Measurements from ENCODE around the gene MIER1.
A peak's percentile ranks its signal among the peaks of the same experiment; 100 is the strongest.

Gene MIER1

DNA sequence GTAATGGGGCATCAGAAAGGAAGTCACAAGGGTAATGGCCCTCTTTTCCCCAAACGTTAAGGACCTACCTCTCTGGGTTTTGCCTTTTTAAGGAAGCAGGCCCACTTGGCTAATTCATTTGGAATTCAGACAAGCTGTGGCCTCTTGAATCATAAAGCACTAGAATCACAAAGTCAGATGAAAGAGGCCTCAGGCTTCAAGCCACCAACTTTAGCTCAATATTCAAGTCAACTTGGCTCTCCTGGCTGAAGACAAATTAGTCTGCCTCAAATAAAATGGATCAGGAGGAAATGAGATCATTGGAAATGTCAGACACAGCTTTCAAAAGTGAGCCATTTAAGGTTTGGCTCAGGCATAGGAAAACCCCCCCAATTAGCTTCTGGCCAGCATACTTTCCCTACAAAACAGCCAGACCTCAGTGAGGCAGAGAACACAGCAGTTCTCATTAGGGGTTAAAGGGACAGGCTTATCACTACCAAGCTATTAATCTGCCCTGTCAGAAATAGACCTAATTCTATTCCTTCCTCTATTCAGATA is 94.9 kb downstream of the MIER1 start:
- Histone ChIP-seq H3K4me3 (ENCODE audit: extremely low read depth, insufficient read depth, low read length, poor library complexity, severe bottlenecking) (no peak overlapping the region), H3K27ac (ENCODE audit: low read depth, low read length, severe bottlenecking) (peak overlapping the region; percentile 83), H3K4me1 (ENCODE audit: control insufficient read depth, insufficient read depth, low read length, poor library complexity, severe bottlenecking) (peaks cover 28% of the 10 kb centered on the region), H3K9me3 (ENCODE audit: control insufficient read depth, low read length) (no peaks in the 10 kb centered on the region), H3K36me3 (ENCODE audit: control insufficient read depth, insufficient read depth, low read length) (peaks cover 18% of the 10 kb centered on the region)
- 14% methylated on average over 1 of the region's 1 CpG; no CpG with 5 or more reads in 1 of the 2 experiments for WGBS, 2 experiments (ENCODE audit: insufficient coverage in 2 of 2)

- Histone ChIP-seq H3K4me3 (ENCODE audit: extremely low read depth, insufficient read depth, low read length, poor library complexity, severe bottlenecking) (no peak overlapping the region), H3K9me3 (ENCODE audit: control insufficient read depth, low read length) (no peaks in the 10 kb centered on the region), H3K36me3 (ENCODE audit: control insufficient read depth, insufficient read depth, low read length) (peaks cover 18% of the 10 kb centered on the region), H3K27ac (ENCODE audit: low read depth, low read length, severe bottlenecking) (peak overlapping the region; percentile 83), H3K4me1 (ENCODE audit: control insufficient read depth, insufficient read depth, low read length, poor library complexity, severe bottlenecking) (peaks cover 28% of the 10 kb centered on the region)
- WGBS, 2 experiments (ENCODE audit: insufficient coverage in 2 of 2), result no CpG with 5 or more reads among the region's 2 CpGs
These were observed 95.5 kb downstream of the MIER1 start for GRCh38 chr1:67020304-67020703.

GRCh38 chr1:67020765-67021164 is 96.0 kb downstream of the MIER1 start:
- Histone ChIP-seq H3K4me1 (ENCODE audit: control insufficient read depth, insufficient read depth, low read length, poor library complexity, severe bottlenecking) (peaks cover 28% of the 10 kb centered on the region), H3K9me3 (ENCODE audit: control insufficient read depth, low read length) (no peaks in the 10 kb centered on the region), H3K4me3 (ENCODE audit: extremely low read depth, insufficient read depth, low read length, poor library complexity, severe bottlenecking) (no peak overlapping the region), H3K27ac (ENCODE audit: low read depth, low read length, severe bottlenecking) (no peak overlapping the region), H3K36me3 (ENCODE audit: control insufficient read depth, insufficient read depth, low read length) (peaks cover 18% of the 10 kb centered on the region)
- 0% methylated on average over 1 of the region's 2 CpGs for WGBS, 2 experiments (ENCODE audit: insufficient coverage in 2 of 2)

DNA sequence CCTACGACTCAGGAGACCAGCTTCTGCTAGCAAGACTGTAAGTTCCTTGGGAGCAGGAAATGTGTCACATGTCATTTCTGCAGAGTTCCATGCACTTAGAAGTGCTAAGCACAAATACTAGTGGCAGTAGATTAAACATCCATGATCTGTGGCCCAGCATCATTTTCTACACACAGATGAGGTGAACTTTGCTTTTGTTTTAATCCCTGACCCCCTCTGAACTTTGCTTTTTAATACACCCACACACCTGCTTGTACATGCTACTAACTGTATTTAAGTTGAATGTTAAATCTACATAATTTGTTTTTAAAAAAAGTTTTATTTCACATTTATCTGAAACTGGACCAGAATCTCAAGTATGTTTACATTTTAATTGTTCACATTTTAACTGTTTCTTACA is 104.7 kb downstream of the MIER1 start:
- H3K9me3 ChIP-seq (ENCODE audit: control insufficient read depth, low read length), result no peaks in the 10 kb centered on the region
- H3K4me1 ChIP-seq (ENCODE audit: control insufficient read depth, insufficient read depth, low read length, poor library complexity, severe bottlenecking), result no peaks in the 10 kb centered on the region
- H3K4me3 ChIP-seq (ENCODE audit: extremely low read depth, insufficient read depth, low read length, poor library complexity, severe bottlenecking), result no peak overlapping the region
- H3K36me3 ChIP-seq (ENCODE audit: control insufficient read depth, insufficient read depth, low read length), result peaks cover 14% of the 10 kb centered on the region
- H3K27ac ChIP-seq (ENCODE audit: low read depth, low read length, severe bottlenecking), result no peak overlapping the region
- 100% methylated on average over 1 of the region's 1 CpG for WGBS, 2 experiments (ENCODE audit: insufficient coverage in 2 of 2)

DNA sequence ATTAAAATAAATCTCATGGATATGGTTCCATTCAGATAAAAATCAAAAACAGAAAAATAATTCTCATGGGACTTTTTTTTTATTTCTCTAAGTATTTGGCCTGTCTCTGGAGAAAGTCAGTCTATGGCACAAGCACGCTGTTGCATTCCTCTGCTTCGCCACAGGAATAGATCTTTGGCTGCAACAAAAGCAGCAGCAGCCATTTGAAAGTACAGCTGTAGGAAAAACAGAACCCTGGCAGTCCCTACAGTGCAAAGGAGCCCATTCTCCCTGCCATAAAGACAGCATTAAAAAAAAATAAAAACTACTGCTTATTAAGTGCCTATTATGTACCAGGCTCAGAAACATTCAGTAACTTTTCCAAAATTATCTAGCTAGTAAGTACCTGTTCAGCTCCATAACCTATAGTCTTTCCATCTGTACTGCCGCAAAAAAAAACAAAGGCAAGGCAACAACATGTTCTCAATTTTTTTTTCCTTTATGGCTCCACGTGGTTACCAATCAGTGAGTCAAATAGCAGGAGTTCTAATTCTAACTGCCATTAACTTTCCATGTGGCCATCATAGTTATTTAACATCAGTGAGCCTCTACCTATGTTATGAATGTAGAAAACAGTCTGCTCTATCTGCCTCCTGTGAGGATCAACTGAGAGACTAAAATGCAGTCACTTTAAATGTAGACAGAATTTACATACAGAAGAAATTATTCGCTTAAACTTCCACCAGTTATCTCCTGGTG is 106.5 kb downstream of the MIER1 start:
- no peaks in the 10 kb centered on the region for H3K4me1 ChIP-seq (ENCODE audit: control insufficient read depth, insufficient read depth, low read length, poor library complexity, severe bottlenecking)
- H3K4me3 ChIP-seq (ENCODE audit: extremely low read depth, insufficient read depth, low read length, poor library complexity, severe bottlenecking), result no peak overlapping the region
- no peaks in the 10 kb centered on the region for H3K9me3 ChIP-seq (ENCODE audit: control insufficient read depth, low read length)
- H3K27ac ChIP-seq (ENCODE audit: low read depth, low read length, severe bottlenecking), result no peak overlapping the region
- H3K36me3 ChIP-seq (ENCODE audit: control insufficient read depth, insufficient read depth, low read length), result peaks cover 22% of the 10 kb centered on the region
- WGBS, 2 experiments (ENCODE audit: insufficient coverage in 2 of 2), result 81 to 100% methylated on average over 3 to 4 of the region's 5 CpGs

DNA sequence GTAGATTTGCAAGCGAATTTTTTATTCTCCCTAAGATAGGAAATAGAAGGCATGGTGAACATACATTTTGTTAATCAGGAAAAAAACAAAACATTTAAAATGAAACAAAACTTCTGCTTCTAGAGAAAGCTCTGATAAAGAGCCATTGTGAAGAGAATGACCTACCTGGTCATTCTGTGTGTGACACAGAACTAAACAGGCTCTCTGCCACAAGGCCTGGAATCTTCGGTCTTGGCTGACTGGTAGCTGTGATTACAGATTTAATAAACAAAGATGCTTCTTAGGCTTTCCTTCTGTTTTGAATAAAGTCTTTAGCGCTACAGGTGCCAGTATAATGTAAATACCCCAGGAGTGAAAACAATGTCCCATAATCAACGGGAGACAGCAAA is 107.1 kb downstream of the MIER1 start:
- no peaks in the 10 kb centered on the region for H3K9me3 ChIP-seq (ENCODE audit: control insufficient read depth, low read length)
- peaks cover 26% of the 10 kb centered on the region for H3K36me3 ChIP-seq (ENCODE audit: control insufficient read depth, insufficient read depth, low read length)
- H3K4me3 ChIP-seq (ENCODE audit: extremely low read depth, insufficient read depth, low read length, poor library complexity, severe bottlenecking), result no peak overlapping the region
- H3K27ac ChIP-seq (ENCODE audit: low read depth, low read length, severe bottlenecking), result no peak overlapping the region
- WGBS, 2 experiments (ENCODE audit: insufficient coverage in 2 of 2), result 92% methylated on average over 2 of the region's 4 CpGs; no CpG with 5 or more reads in 1 of the 2 experiments
- H3K4me1 ChIP-seq (ENCODE audit: control insufficient read depth, insufficient read depth, low read length, poor library complexity, severe bottlenecking), result no peaks in the 10 kb centered on the region

Data from mesodermal cell (in vitro differentiated cells).